Measurements from ENCODE around the gene PLEKHG2.

Gene PLEKHG2

GRCh38 chr19:39405958-39406655 is 6.4 kb upstream of the PLEKHG2 start:
- peak; percentile 61 to 93 (median 81) for DNase-seq

- peak; percentile 79 to 91 (median 86) for DNase-seq
Measured at GRCh38 chr19:39406656-39407409, 5.6 kb upstream of the PLEKHG2 start, which contains the start of gene ZFP36. Gene ZFP36, plus strand, starts transcription at chr19:39406847. Its CDS starts 58 bp downstream, at chr19:39406905.

GRCh38 chr19:39407410-39407659 is 5.1 kb upstream of the PLEKHG2 start:
- no peak for DNase-seq

GRCh38 chr19:39407660-39408391 is 4.6 kb upstream of the PLEKHG2 start:
- peak in 4 of 5 experiments; percentile 33 to 92 (median 68) for DNase-seq

- peak in 2 of 5 experiments; percentile 49 to 59 for DNase-seq
Measured at GRCh38 chr19:39408392-39409207, 3.9 kb upstream of the PLEKHG2 start.

GRCh38 chr19:39409208-39410016 is 3.1 kb upstream of the PLEKHG2 start:
- DNase-seq, result peak; percentile 53 to 89 (median 87)

GRCh38 chr19:39410017-39410830 is 2.2 kb upstream of the PLEKHG2 start:
- DNase-seq, result peak; percentile 33 to 84 (median 71)

GRCh38 chr19:39410831-39411080 is 1.7 kb upstream of the PLEKHG2 start:
- no peak for DNase-seq

GRCh38 chr19:39411081-39411831 is 1.2 kb upstream of the PLEKHG2 start:
- peak in 1 of 5 experiments; percentile 57 for DNase-seq

GRCh38 chr19:39411832-39412099 is 703 bp upstream of the PLEKHG2 start:
- DNase-seq, result peak; percentile 68 to 92 (median 88)

GRCh38 chr19:39412867-39413271 is 400 bp downstream of the PLEKHG2 start:
- peak in 1 of 5 experiments; percentile 19 for DNase-seq

GRCh38 chr19:39413272-39413910 is 922 bp downstream of the PLEKHG2 start:
- DNase-seq, result peak in 1 of 5 experiments; percentile 38

- peak in 1 of 5 experiments; percentile 23 for DNase-seq
Measured at GRCh38 chr19:39413911-39414608, 1.6 kb downstream of the PLEKHG2 start.

- no peak for DNase-seq
Measured at GRCh38 chr19:39415111-39416046, 2.9 kb downstream of the PLEKHG2 start.

GRCh38 chr19:39416152-39417120 is 4.0 kb downstream of the PLEKHG2 start:
- DNase-seq, result no peak

GRCh38 chr19:39417463-39418181 is 5.2 kb downstream of the PLEKHG2 start:
- DNase-seq, result no peak
